Endodermal cell (in vitro differentiated cells): Measurements from ENCODE around the gene GRIN2A. TPM values are rescaled to one million over a fixed set of nuclear protein-coding genes. Genes with fewer than 3 reads are reported as not detected.

Source experiments
- DNase-seq: peaks from one replicate; pipeline ENCODE4 v3.0.0-alpha.2; 2017
- H3K27ac ChIP-seq: 2 replicates; pipeline ENCODE4 v1.5.1; 2013; ENCODE audit warnings: mild to moderate bottlenecking, low read depth, low read length, moderate library complexity
- H3K27me3 ChIP-seq: 2 replicates; pipeline ENCODE4 v1.6.1; 2013; ENCODE audit warnings: mild to moderate bottlenecking, low read length, moderate library complexity; ENCODE audit not compliant: insufficient read depth, control insufficient read depth, poor library complexity, severe bottlenecking
- H3K36me3 ChIP-seq: 2 replicates; pipeline ENCODE4 v1.7.0; 2013; ENCODE audit warnings: mild to moderate bottlenecking, low read length, moderate library complexity; ENCODE audit not compliant: control insufficient read depth, insufficient read depth
- H3K4me1 ChIP-seq: one replicate; pipeline ENCODE4 v1.7.0; 2013; ENCODE audit warnings: low read length; ENCODE audit not compliant: control insufficient read depth, insufficient read depth
- H3K4me3 ChIP-seq: 2 replicates; pipeline ENCODE4 v1.5.1; 2013; ENCODE audit warnings: mild to moderate bottlenecking, low read length, moderate library complexity
- H3K9ac ChIP-seq: 2 replicates; pipeline ENCODE4 v1.6.1; 2013; ENCODE audit warnings: mild to moderate bottlenecking, low read length, moderate library complexity; ENCODE audit not compliant: poor library complexity, severe bottlenecking; ENCODE audit errors: extremely low read depth
- H3K9me3 ChIP-seq: 2 replicates; pipeline ENCODE4 v1.6.1; 2013; ENCODE audit warnings: mild to moderate bottlenecking, low read length, moderate library complexity; ENCODE audit not compliant: control insufficient read depth
- H3K27ac Mint-ChIP-seq: 2 replicates; pipeline ENCODE4 v1.8.0; 2020; ENCODE audit warnings: mixed read lengths
- H3K27me3 Mint-ChIP-seq: 2 replicates; pipeline ENCODE4 v1.8.0; 2021; ENCODE audit warnings: mild to moderate bottlenecking, mixed read lengths; ENCODE audit not compliant: insufficient read depth
- H3K36me3 Mint-ChIP-seq: 2 replicates; pipeline ENCODE4 v1.8.0; 2020; ENCODE audit warnings: low read depth, mixed read lengths
- H3K4me1 Mint-ChIP-seq: 2 replicates; pipeline ENCODE4 v1.8.0; 2020; ENCODE audit warnings: mixed read lengths
- H3K4me3 Mint-ChIP-seq: 2 replicates; pipeline ENCODE4 v1.8.0; 2020; ENCODE audit warnings: mild to moderate bottlenecking, moderate library complexity, mixed read lengths
- H3K9me3 Mint-ChIP-seq: 2 replicates; pipeline ENCODE4 v1.8.0; 2020; ENCODE audit warnings: mild to moderate bottlenecking, mixed read lengths
- CTCF ChIP-seq: fragments of 200-600 bp; sonication (generic); conservative IDR thresholded peaks from 2 replicates; pipeline ENCODE4 v1.5.0; 2021; ENCODE audit warnings: antibody characterized with exemption, mild to moderate bottlenecking
- WGBS, 2 experiments: methylation state at CpG; one replicate each; pipeline versions ENCODE4 v1.1.5 to v1.1.7; 2013; ENCODE audit warnings: missing lambda C conversion rate in 2 of 2, mixed read lengths in 1 of 2; ENCODE audit not compliant: insufficient coverage in 1 of 2, insufficient read length in 1 of 2; 5-methylcytosine and 5-hydroxymethylcytosine counted together
- total RNA-seq, 2 donors: library from RNA; stranded (reverse); fragmentation: NEBNext Ultra II Directional in 1 of 2; extraction: Animal tissue kit (Norgen Biotek cat#: 25700) in 1 of 2; gene quantifications; 2 replicates in 1 of 2; 3 replicates in 1 of 2; pipeline ENCODE4 v1.2.1, GENCODE V29; 2021

GRIN2A gene
- total RNA-seq, 2 donors from 2014 or later: 1.2 TPM

GRCh38 chr16:10027553-10027952 lies 154.7 kb downstream of the GRIN2A start:
- Histone ChIP-seq H3K9ac (no peak overlapping the region), H3K27ac (no peak overlapping the region), H3K36me3 (no peaks in the 10 kb centered on the region), H3K4me3 (no peak overlapping the region), H3K9me3 (no peaks in the 10 kb centered on the region), H3K27me3 (peaks cover 33% of the 10 kb centered on the region), H3K4me1 (peaks cover 3% of the 10 kb centered on the region)
- no peaks in the 10 kb centered on the region for H3K36me3 Mint-ChIP-seq
- H3K27ac Mint-ChIP-seq: no peak overlapping the region
- peaks cover 17% of the 10 kb centered on the region for H3K27me3 Mint-ChIP-seq
- no peak for DNase-seq
- no peaks in the 10 kb centered on the region for H3K9me3 Mint-ChIP-seq
- no peak for TF ChIP-seq CTCF
- H3K4me1 Mint-ChIP-seq: peaks cover 8% of the 10 kb centered on the region
- H3K4me3 Mint-ChIP-seq: no peak overlapping the region
- 60 to 85% methylated on average over 1 to 8 of the region's 8 CpGs for WGBS, 2 experiments

- Histone ChIP-seq H3K9ac (no peak overlapping the region), H3K4me1 (peaks cover 3% of the 10 kb centered on the region), H3K27ac (no peak overlapping the region), H3K27me3 (peaks cover 32% of the 10 kb centered on the region), H3K4me3 (no peak overlapping the region), H3K9me3 (no peaks in the 10 kb centered on the region), H3K36me3 (no peaks in the 10 kb centered on the region)
- no peak overlapping the region for H3K27ac Mint-ChIP-seq
- DNase-seq: no peak
- H3K4me1 Mint-ChIP-seq: peaks cover 8% of the 10 kb centered on the region
- no peak overlapping the region for H3K4me3 Mint-ChIP-seq
- H3K27me3 Mint-ChIP-seq: peaks cover 24% of the 10 kb centered on the region
- TF ChIP-seq CTCF: no peak
- 92 to 94% methylated on average over 5 of the region's 5 CpGs for WGBS, 2 experiments
- H3K9me3 Mint-ChIP-seq: no peaks in the 10 kb centered on the region
- H3K36me3 Mint-ChIP-seq: no peaks in the 10 kb centered on the region
Observed at GRCh38 chr16:10026593-10026992, 155.6 kb downstream of the GRIN2A start.

- no peak overlapping the region for H3K27ac Mint-ChIP-seq
- peaks cover 6% of the 10 kb centered on the region for H3K4me1 Mint-ChIP-seq
- no peaks in the 10 kb centered on the region for H3K4me1 ChIP-seq
- no peaks in the 10 kb centered on the region for H3K36me3 ChIP-seq
- no peak overlapping the region for H3K4me3 Mint-ChIP-seq
- peaks cover 23% of the 10 kb centered on the region for H3K27me3 ChIP-seq
- no peaks in the 10 kb centered on the region for H3K9me3 Mint-ChIP-seq
- WGBS, 2 experiments: 91 to 93% methylated on average over 5 of the region's 5 CpGs
- TF ChIP-seq CTCF: no peak
- H3K36me3 Mint-ChIP-seq: no peaks in the 10 kb centered on the region
- H3K4me3 ChIP-seq: no peak overlapping the region
- no peak for DNase-seq
- H3K9me3 ChIP-seq: no peaks in the 10 kb centered on the region
- peaks cover 20% of the 10 kb centered on the region for H3K27me3 Mint-ChIP-seq
- H3K9ac ChIP-seq: no peak overlapping the region
- H3K27ac ChIP-seq: no peak overlapping the region
Observed at GRCh38 chr16:10022098-10022497, 160.1 kb downstream of the GRIN2A start.
